SK-N-SH (cell line): Measurements from ENCODE around the gene PDGFA. TPM values are rescaled to one million over a fixed set of nuclear protein-coding genes. Genes with fewer than 3 reads are reported as not detected.

Source experiments
- CTCF ChIA-PET: fragments of 300-600, 350-600 bp; formaldehyde crosslinking; extraction: SDS; loops from one replicate; lab custom pipeline; 2021; lab: Yijun Ruan, JAX
- POLR2A ChIA-PET: fragments of 350-600 bp; sonication (Branson Sonifier 250); formaldehyde crosslinking; extraction: SDS; loops from one replicate; lab custom pipeline; 2020; ENCODE audit warnings: antibody characterized with exemption, inconsistent platforms; lab: Yijun Ruan, JAX
- DNase-seq: peaks from one replicate; pipeline ENCODE4 v3.0.0; 2012
- H2AFZ ChIP-seq: fragments of 200-600 bp; sonication (generic); 2 replicates; pipeline ENCODE4 v1.8.1; 2016; ENCODE audit warnings: antibody characterized with exemption, mild to moderate bottlenecking, low read depth
- H3F3A ChIP-seq: fragments of 200-600 bp; sonication (generic); replicated peaks from 2 replicates; pipeline ENCODE3; 2016; ENCODE audit warnings: antibody characterized with exemption, mild to moderate bottlenecking; ENCODE audit not compliant: insufficient read depth
- H3K27ac ChIP-seq, 2 experiments: fragments of 200-500 bp in 1 of 2; fragments of 200-600 bp in 1 of 2; sonication (Bioruptor generic) in 1 of 2; sonication (generic), shearing (Covaris generic) in 1 of 2; 2 replicates each; pipeline versions ENCODE4 v1.5.1 to v1.6.1; 2014 to 2016; ENCODE audit warnings: low read depth in 2 of 2, inconsistent platforms in 1 of 2, low read length in 1 of 2, mild to moderate bottlenecking in 1 of 2, mixed read lengths in 1 of 2
- H3K27me3 ChIP-seq: fragments of 200-600 bp; sonication (generic), shearing (Covaris generic); 2 replicates; pipeline ENCODE4 v1.6.1; 2016; ENCODE audit warnings: mixed run types; ENCODE audit not compliant: insufficient read depth
- H3K36me3 ChIP-seq, 2 experiments: fragments of 200-500 bp in 1 of 2; fragments of 200-600 bp in 1 of 2; sonication (Bioruptor generic) in 1 of 2; sonication (generic) in 1 of 2; replicated peaks in 1 of 2; 2 replicates each; pipeline versions ENCODE3 to v1.5.1; 2014 to 2016; ENCODE audit warnings: low read length in 1 of 2, mild to moderate bottlenecking in 1 of 2; ENCODE audit not compliant: insufficient read depth in 2 of 2, control insufficient read depth in 1 of 2
- H3K4me1 ChIP-seq, 2 experiments: fragments of 200-500 bp in 1 of 2; fragments of 200-600 bp in 1 of 2; sonication (Bioruptor generic) in 1 of 2; sonication (generic), shearing (Covaris generic) in 1 of 2; 2 replicates each; pipeline versions ENCODE4 v1.5.1 to v1.6.1; 2014 to 2016; ENCODE audit warnings: low read depth in 1 of 2, low read length in 1 of 2, mixed run types in 1 of 2; ENCODE audit not compliant: insufficient read depth in 2 of 2, control insufficient read depth in 1 of 2
- H3K4me2 ChIP-seq: fragments of 200-600 bp; sonication (generic), shearing (Covaris generic); 2 replicates; pipeline ENCODE4 v1.6.1; 2017; ENCODE audit warnings: mixed run types
- H3K4me3 ChIP-seq, 2 experiments: fragments of 200-500 bp in 1 of 2; fragments of 200-600 bp in 1 of 2; sonication (Bioruptor generic) in 1 of 2; sonication (generic), shearing (Covaris generic) in 1 of 2; 2 replicates each; pipeline versions ENCODE4 v1.5.1 to v1.8.1; 2014 to 2016; ENCODE audit warnings: low read depth in 2 of 2, inconsistent platforms in 1 of 2, low read length in 1 of 2, mild to moderate bottlenecking in 1 of 2, mixed read lengths in 1 of 2, moderate library complexity in 1 of 2
- H3K79me2 ChIP-seq: fragments of 200-600 bp; sonication (generic); 2 replicates; pipeline ENCODE4 v1.8.1; 2017; ENCODE audit warnings: mild to moderate bottlenecking; ENCODE audit not compliant: insufficient read depth
- H3K9ac ChIP-seq: fragments of 200-600 bp; sonication (generic); 2 replicates; pipeline ENCODE4 v1.6.1; 2017; ENCODE audit warnings: mixed run types
- H3K9me2 ChIP-seq: fragments of 200-600 bp; sonication (generic); 2 replicates; pipeline ENCODE4 v1.6.1; 2017; ENCODE audit warnings: mixed run types
- H3K9me3 ChIP-seq: fragments of 200-600 bp; sonication (generic); 2 replicates; pipeline ENCODE4 v1.6.1; 2017; ENCODE audit warnings: mixed run types, mild to moderate bottlenecking, moderate library complexity
- H4K20me1 ChIP-seq: fragments of 200-600 bp; sonication (generic); 2 replicates; pipeline ENCODE4 v1.6.1; 2017; ENCODE audit warnings: mild to moderate bottlenecking, mixed run types; ENCODE audit not compliant: insufficient read depth
- CTCF ChIP-seq: fragments of 200-600 bp; sonication (generic); IDR thresholded peaks from 2 replicates; pipeline ENCODE4 v1.6.1; 2017; ENCODE audit warnings: antibody characterized with exemption, mild to moderate bottlenecking, moderate library complexity
- EZH2phosphoT487 ChIP-seq: fragments of 200-600 bp; sonication (generic); IDR thresholded peaks from 2 replicates; pipeline ENCODE4 v1.6.1; 2017; ENCODE audit warnings: low read depth, mixed run types, mild to moderate bottlenecking, antibody characterized with exemption, moderate library complexity, borderline replicate concordance
- FOXM1 ChIP-seq: IDR thresholded peaks from 2 replicates; pipeline ENCODE4 v1.4.0; 2012; ENCODE audit warnings: low read depth, mild to moderate bottlenecking
- GATA2 ChIP-seq: sonication (generic); formaldehyde crosslinking; IDR thresholded peaks from 2 replicates; pipeline ENCODE4 v1.5.0; 2020; ENCODE audit warnings: mild to moderate bottlenecking, missing genetic modification reagents
- MAX ChIP-seq: IDR thresholded peaks from 2 replicates; pipeline ENCODE4 v1.4.0; 2012; ENCODE audit warnings: low read depth
- MEF2A ChIP-seq: IDR thresholded peaks from 2 replicates; pipeline ENCODE4 v1.4.0; 2012; ENCODE audit warnings: low read depth, borderline replicate concordance
- MXI1 ChIP-seq: IDR thresholded peaks from 2 replicates; pipeline ENCODE4 v1.6.1; 2012; ENCODE audit warnings: mild to moderate bottlenecking, low read depth, low read length, improper control_type of control experiment
- NFIC ChIP-seq: IDR thresholded peaks from 2 replicates; pipeline ENCODE4 v1.4.0; 2012; ENCODE audit warnings: borderline replicate concordance
- RCOR1 ChIP-seq: fragments of 150-350 bp; IDR thresholded peaks from 2 replicates; pipeline ENCODE4 v1.6.1; 2017; ENCODE audit warnings: antibody characterized with exemption, low read length
- REST ChIP-seq: IDR thresholded peaks from 2 replicates; pipeline ENCODE4 v1.6.1; 2012; ENCODE audit warnings: mild to moderate bottlenecking, low read depth, low read length, moderate library complexity
- RXRA ChIP-seq: IDR thresholded peaks from 2 replicates; pipeline ENCODE4 v1.4.0; 2012; ENCODE audit warnings: low read depth, mild to moderate bottlenecking, borderline replicate concordance
- SMC3 ChIP-seq: IDR thresholded peaks from 2 replicates; pipeline ENCODE4 v1.6.1; 2012; ENCODE audit warnings: low read depth, low read length, improper control_type of control experiment
- TCF12 ChIP-seq: IDR thresholded peaks from 2 replicates; pipeline ENCODE4 v1.4.0; 2012
- USF2 ChIP-seq: fragments of 150-350 bp; IDR thresholded peaks from 2 replicates; pipeline ENCODE4 v1.6.1; 2017; ENCODE audit warnings: antibody characterized with exemption, low read length, low read depth, borderline replicate concordance
- WGBS: methylation state at CpG from one replicate; pipeline ENCODE4 v1.1.6; 2017; ENCODE audit warnings: low lambda C conversion rate; 5-methylcytosine and 5-hydroxymethylcytosine counted together
- polyA plus RNA-seq, 3 experiments: library from polyadenylated mRNA; depleted of rRNA; stranded (reverse); fragments of >200 nt; gene quantifications; 2 replicates each; pipeline ENCODE4 v1.2.3, GENCODE V29; 2012
- TF ChIP-seq, protein P1 (sequence below): IDR thresholded peaks from 2 replicates; pipeline ENCODE4; 2012
- TF ChIP-seq, protein P2 (sequence below): IDR thresholded peaks from 2 replicates; pipeline ENCODE4 v1.4.0; 2012; ENCODE audit warnings: low read depth, borderline replicate concordance

PDGFA gene
- polyA plus RNA-seq, 1 of the 3 experiments (the other 2 are of a cell fraction) = 18.9 TPM

DNA sequence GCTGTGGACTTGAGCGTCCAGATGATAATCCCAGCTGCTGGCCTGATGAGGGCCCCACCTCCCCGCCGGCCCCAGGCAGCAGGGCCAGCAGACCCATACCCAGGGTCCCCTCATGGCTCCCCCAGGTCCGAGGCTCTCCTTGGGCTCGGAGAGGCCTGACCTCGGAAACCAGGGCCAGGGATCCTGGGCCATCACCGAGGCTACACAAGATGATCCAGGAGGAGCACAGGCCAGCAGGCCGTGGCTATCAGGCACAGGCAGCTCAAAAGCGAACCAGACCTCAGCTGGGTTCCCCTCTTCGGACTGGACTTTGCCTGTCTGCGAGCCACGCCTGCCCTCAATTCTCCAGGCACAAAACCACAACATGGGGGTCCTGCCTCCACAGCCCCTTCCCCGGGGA is 17.4 kb downstream of the PDGFA start (continued):
- TF ChIP-seq REST = no peak
- no peak for TF ChIP-seq USF2
- TF ChIP-seq RCOR1 = no peak
- TF ChIP-seq, protein P1, sequence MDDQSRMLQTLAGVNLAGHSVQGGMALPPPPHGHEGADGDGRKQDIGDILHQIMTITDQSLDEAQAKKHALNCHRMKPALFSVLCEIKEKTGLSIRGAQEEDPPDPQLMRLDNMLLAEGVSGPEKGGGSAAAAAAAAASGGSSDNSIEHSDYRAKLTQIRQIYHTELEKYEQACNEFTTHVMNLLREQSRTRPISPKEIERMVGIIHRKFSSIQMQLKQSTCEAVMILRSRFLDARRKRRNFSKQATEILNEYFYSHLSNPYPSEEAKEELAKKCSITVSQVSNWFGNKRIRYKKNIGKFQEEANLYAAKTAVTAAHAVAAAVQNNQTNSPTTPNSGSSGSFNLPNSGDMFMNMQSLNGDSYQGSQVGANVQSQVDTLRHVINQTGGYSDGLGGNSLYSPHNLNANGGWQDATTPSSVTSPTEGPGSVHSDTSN = no peak
- no peak for TF ChIP-seq TCF12
- no peak for TF ChIP-seq MEF2A
- TF ChIP-seq SMC3 = no peak
- no peak for TF ChIP-seq GATA2 (CRISPR knock-in tag)
- TF ChIP-seq, all 33 proteins: peak for 0

DNA sequence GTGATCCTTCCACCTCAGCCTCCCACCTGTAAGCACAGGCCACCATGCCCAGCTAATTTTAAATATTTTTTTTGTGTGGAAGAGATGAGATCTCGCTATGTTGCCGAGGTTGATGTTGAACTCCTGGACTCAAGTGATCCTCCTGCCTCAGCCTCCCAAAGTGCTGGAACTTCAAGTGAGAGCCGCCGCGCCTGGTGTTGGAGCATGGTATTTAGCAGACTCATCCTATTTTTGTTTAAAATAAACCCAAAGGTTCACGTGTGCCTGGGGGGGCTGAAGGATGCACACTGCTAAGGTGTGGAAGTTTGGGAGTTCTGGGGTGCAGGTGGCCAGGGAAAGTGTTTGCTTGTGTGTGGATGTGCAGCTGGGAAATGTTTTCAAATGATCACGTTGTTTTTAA is 18.1 kb downstream of the PDGFA start:
- Histone ChIP-seq H3K9me3 (no peaks in the 10 kb centered on the region), H3K4me3 (no peak overlapping the region), H3K9ac (no peak overlapping the region), H3K27me3 (no peaks in the 10 kb centered on the region), H3K9me2 (no peaks in the 10 kb centered on the region), H3F3A (peaks cover 45% of the 10 kb centered on the region), H3K4me1 (no peaks in the 10 kb centered on the region), H3K4me2 (no peak overlapping the region), H4K20me1 (peaks cover 78% of the 10 kb centered on the region), H3K79me2 (peaks cover 51% of the 10 kb centered on the region), H2AFZ (no peak overlapping the region), H3K36me3 (peaks cover 29 to 52% of the 10 kb centered on the region in 2 experiments), H3K27ac (no peak overlapping the region)
- CTCF ChIA-PET = interaction anchor here (0.7 kb wide), 1 partner anchor 18 kb away, joined by 3 read pairs; the partner anchor contains the start of gene PDGFA
- WGBS = 89% methylated on average over 7 of the region's 7 CpGs
- no peak for DNase-seq
- POLR2A ChIA-PET = no interaction called here
- TF ChIP-seq RCOR1 (no peak), MXI1 (no peak), REST (no peak), SMC3 (no peak), CTCF (no peak), USF2 (no peak), FOXM1 (no peak), NFIC (no peak), MAX (no peak), RXRA (no peak), EZH2phosphoT487 (no peak)
- TF ChIP-seq, protein P2, sequence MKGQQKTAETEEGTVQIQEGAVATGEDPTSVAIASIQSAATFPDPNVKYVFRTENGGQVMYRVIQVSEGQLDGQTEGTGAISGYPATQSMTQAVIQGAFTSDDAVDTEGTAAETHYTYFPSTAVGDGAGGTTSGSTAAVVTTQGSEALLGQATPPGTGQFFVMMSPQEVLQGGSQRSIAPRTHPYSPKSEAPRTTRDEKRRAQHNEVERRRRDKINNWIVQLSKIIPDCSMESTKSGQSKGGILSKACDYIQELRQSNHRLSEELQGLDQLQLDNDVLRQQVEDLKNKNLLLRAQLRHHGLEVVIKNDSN = no peak
